AG04450 (cell line): Measurements from ENCODE around the gene MORC4. TPM values are rescaled to one million over a fixed set of nuclear protein-coding genes. Genes with fewer than 3 reads are reported as not detected.

Source experiments
- CTCF ChIA-PET: fragments of 300-600, 350-600 bp; formaldehyde crosslinking; extraction: SDS; loops from one replicate; lab custom pipeline; 2022; ENCODE audit warnings: antibody characterized with exemption, inconsistent platforms; lab: Charles Lee
- POLR2A ChIA-PET: fragments of 350-600 bp; formaldehyde crosslinking; extraction: SDS; loops from one replicate; lab custom pipeline; 2021; ENCODE audit warnings: antibody characterized with exemption, inconsistent platforms; lab: Yijun Ruan, JAX
- DNase-seq: peaks from one replicate; pipeline ENCODE4 v3.0.0-alpha.2; 2011; ENCODE audit warnings: low read depth, low spot score
- H3K27ac ChIP-seq: one replicate; pipeline ENCODE4 v1.5.1; 2012; ENCODE audit warnings: low read depth, low read length, control low read depth
- H3K27me3 ChIP-seq: one replicate; pipeline ENCODE4 v1.6.0; 2012; ENCODE audit warnings: low read length; ENCODE audit not compliant: control insufficient read depth, insufficient read depth
- H3K4me3 ChIP-seq: 2 replicates; pipeline ENCODE4 v1.5.1; 2011; ENCODE audit warnings: mild to moderate bottlenecking, low read depth, low read length, control low read depth
- H3K9me3 ChIP-seq: 2 replicates; pipeline ENCODE4 v1.5.1; 2012; ENCODE audit warnings: low read length; ENCODE audit not compliant: control insufficient read depth, insufficient read depth
- CTCF ChIP-seq: IDR thresholded peaks from 2 replicates; pipeline ENCODE4 v1.5.1; 2011; ENCODE audit warnings: low read depth, low read length, control low read depth, inconsistent platforms
- polyA plus RNA-seq: library from polyadenylated mRNA; depleted of rRNA; stranded (reverse); fragments of >200 nt; gene quantifications from 2 replicates; pipeline ENCODE4 v1.2.3, GENCODE V29; 2011

Gene MORC4
- polyA plus RNA-seq, 1 experiment: 36.0 TPM

GRCh38 chrX:106939566-106939965, 60.4 kb downstream of the MORC4 start:
- no peaks in the 10 kb centered on the region for H3K27me3 ChIP-seq
- no peak for DNase-seq
- H3K27ac ChIP-seq: no peak overlapping the region
- ChIA-PET CTCF (no interaction called here), POLR2A (no interaction called here)
- no peak overlapping the region for H3K4me3 ChIP-seq
- TF ChIP-seq CTCF: no peak
- H3K9me3 ChIP-seq: no peaks in the 10 kb centered on the region

DNA sequence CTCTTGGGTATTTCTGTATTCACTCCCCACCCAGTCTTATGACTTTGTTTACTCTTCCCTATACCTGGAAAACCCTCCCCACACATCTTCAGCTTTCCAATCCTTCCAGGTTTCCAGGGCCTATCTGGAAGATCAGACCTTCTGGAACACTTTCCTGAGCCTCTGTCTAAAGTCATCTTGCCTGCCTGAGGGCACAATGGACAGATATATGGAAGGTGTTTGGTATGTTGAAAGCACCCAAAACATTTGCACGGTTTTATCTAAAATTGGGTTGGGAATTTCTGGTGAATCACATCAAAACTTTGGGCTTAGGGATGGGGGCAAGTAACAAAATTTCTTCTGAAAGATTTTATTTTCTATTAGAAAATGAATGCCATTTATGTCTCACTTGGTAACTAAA, 63.8 kb downstream of the MORC4 start:
- TF ChIP-seq CTCF: no peak
- Histone ChIP-seq H3K4me3 (no peak overlapping the region), H3K27ac (no peak overlapping the region), H3K9me3 (no peaks in the 10 kb centered on the region), H3K27me3 (no peaks in the 10 kb centered on the region)
- ChIA-PET POLR2A (no interaction called here), CTCF (interaction anchor here (0.9 kb wide), 1 partner anchor 42 kb away, joined by 5 read pairs; no protein-coding TSS in a partner anchor)
- no peak for DNase-seq

DNA sequence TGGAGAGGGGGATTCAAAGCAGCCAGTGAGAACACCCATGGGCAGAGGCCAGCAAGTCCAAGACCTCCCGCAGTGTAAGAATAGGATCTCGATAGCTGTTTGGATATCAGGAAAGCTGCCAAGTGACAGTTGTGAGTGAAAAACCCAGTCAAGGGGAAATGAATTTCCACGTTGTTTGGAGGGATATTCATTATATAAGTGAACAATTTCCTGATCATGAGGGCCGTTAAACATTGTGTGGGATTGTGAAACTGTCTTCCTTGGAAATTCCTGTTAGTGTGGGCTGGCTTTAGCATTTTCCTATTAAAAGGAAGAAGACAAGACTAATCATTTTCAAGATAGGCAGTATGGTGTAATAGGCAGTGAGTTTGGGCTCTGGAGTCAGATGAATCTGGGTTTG, 64.8 kb downstream of the MORC4 start:
- no peak overlapping the region for H3K27ac ChIP-seq
- ChIA-PET CTCF (no interaction called here), POLR2A (no interaction called here)
- no peak for DNase-seq
- TF ChIP-seq CTCF: no peak
- H3K4me3 ChIP-seq: no peak overlapping the region
- no peaks in the 10 kb centered on the region for H3K9me3 ChIP-seq
- H3K27me3 ChIP-seq: no peaks in the 10 kb centered on the region

DNA sequence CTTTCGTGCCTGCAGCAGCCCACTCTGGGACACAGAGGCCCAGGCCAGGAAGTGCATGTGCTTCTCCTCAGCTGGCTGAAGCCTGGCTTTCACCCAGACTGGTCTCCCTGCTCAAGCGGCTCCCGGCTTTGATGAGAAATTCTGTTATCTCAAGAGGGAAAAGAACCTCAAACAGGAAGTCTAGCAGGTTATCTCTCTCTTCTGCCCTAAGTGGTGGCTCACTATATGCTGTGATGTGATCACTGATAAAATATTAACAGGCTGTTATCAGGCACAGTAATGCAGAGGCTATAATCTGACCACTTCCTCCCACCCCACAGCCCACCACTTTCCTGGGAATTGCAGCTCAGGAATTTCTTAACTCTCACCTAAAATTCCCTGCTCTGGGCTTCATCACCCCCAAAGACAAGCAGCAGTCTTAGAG, 66.5 kb downstream of the MORC4 start:
- ChIA-PET POLR2A (no interaction called here), CTCF (interaction anchor here (2.0 kb wide), 1 partner anchor 39 kb away, joined by 6 read pairs; no protein-coding TSS in a partner anchor)
- DNase-seq: no peak
- Histone ChIP-seq H3K4me3 (no peak overlapping the region), H3K9me3 (no peaks in the 10 kb centered on the region), H3K27ac (no peak overlapping the region), H3K27me3 (no peaks in the 10 kb centered on the region)
- no peak for TF ChIP-seq CTCF

- Histone ChIP-seq H3K9me3 (no peaks in the 10 kb centered on the region), H3K27me3 (no peaks in the 10 kb centered on the region), H3K4me3 (no peak overlapping the region), H3K27ac (no peak overlapping the region)
- no peak for TF ChIP-seq CTCF
- DNase-seq: no peak
- ChIA-PET CTCF (interaction anchor here (1.3 to 2.0 kb wide), 2 partner anchors 21 to 38 kb away, joined by 5 to 6 read pairs; no protein-coding TSS in a partner anchor), POLR2A (interaction anchor here (0.6 kb wide), 1 partner anchor 51 kb away, joined by 5 read pairs; no protein-coding TSS in a partner anchor)
These were observed 67.0 kb downstream of the MORC4 start for GRCh38 chrX:106932960-106933537.
